Peyer's patch (tissue), 4 donors: ENCODE measurements around the gene TLK1. TPM values are rescaled to one million over a fixed set of nuclear protein-coding genes. Genes with fewer than 3 reads are reported as not detected.

Source experiments
- DNase-seq, 3 donors: peaks; one replicate each; pipeline ENCODE4 v3.0.0-alpha.2; 2017 to 2019
- H3K27ac ChIP-seq, 4 donors: fragments of 200-600 bp; sonication (generic); one replicate each; pipeline ENCODE4 v1.5.1; 2016 to 2019
- H3K27me3 ChIP-seq, 2 donors: fragments of 200-600 bp; sonication (generic); one replicate each; pipeline ENCODE4 v1.5.1; 2019
- H3K36me3 ChIP-seq, 3 donors: fragments of 200-600 bp; sonication (generic); one replicate each; pipeline ENCODE4 v1.5.1; 2016 to 2019
- H3K4me1 ChIP-seq, 4 donors: fragments of 200-600 bp; sonication (generic); one replicate each; pipeline ENCODE4 v1.5.1; 2016 to 2019
- H3K4me3 ChIP-seq, 4 donors: fragments of 200-600 bp; sonication (generic); 1 replicate in 3 of 4; 2 replicates in 1 of 4; pipeline ENCODE4 v1.5.1; 2016 to 2019; ENCODE audit warnings: mild to moderate bottlenecking in 1 of 4
- H3K9me3 ChIP-seq, 4 donors: fragments of 200-600 bp; sonication (generic); one replicate each; pipeline ENCODE4 v1.5.1; 2016 to 2019; ENCODE audit warnings: mild to moderate bottlenecking in 1 of 4
- CTCF ChIP-seq, 6 experiments: fragments of 450-650 bp in 4 of 6; fragments of 200-600 bp in 2 of 6; sonication (generic) in 1 of 6; IDR thresholded peaks; one replicate each; pipeline ENCODE4 v1.5.1; 2017 to 2019; ENCODE audit warnings: antibody characterized with exemption in 6 of 6, mild to moderate bottlenecking in 3 of 6, moderate library complexity in 1 of 6
- POLR2A ChIP-seq, 2 donors: fragments of 450-650 bp; IDR thresholded peaks; one replicate each; pipeline ENCODE4 v1.5.1; 2017; ENCODE audit warnings: antibody characterized with exemption in 2 of 2, mild to moderate bottlenecking in 2 of 2, moderate library complexity in 2 of 2
- total RNA-seq, 4 donors: library from RNA; depleted of rRNA; stranded (reverse); fragments of >200 nt; gene quantifications; one replicate each; pipeline ENCODE4 v1.1.0, GENCODE V29; 2016

Gene TLK1
- total RNA-seq, 4 donors from 2014 or later, result 26.4 to 99.0 (median 45.0) TPM

GRCh38 chr2:170996316-170996715 is 164.4 kb downstream of the TLK1 start:
- TF ChIP-seq POLR2A (IDR thresholded peaks at IDR 0.05) (no peak), CTCF (IDR thresholded peaks at IDR 0.05) (no peak)
- no peak overlapping the region for H3K27ac ChIP-seq
- H3K4me1 ChIP-seq, result no peaks in the 10 kb centered on the region
- H3K4me3 ChIP-seq, result no peak overlapping the region
- peaks cover 0 to 66% (median 0%) of the 10 kb centered on the region in 3 donors for H3K36me3 ChIP-seq
- H3K27me3 ChIP-seq, result no peaks in the 10 kb centered on the region
- DNase-seq, result no peak
- no peaks in the 10 kb centered on the region for H3K9me3 ChIP-seq

DNA sequence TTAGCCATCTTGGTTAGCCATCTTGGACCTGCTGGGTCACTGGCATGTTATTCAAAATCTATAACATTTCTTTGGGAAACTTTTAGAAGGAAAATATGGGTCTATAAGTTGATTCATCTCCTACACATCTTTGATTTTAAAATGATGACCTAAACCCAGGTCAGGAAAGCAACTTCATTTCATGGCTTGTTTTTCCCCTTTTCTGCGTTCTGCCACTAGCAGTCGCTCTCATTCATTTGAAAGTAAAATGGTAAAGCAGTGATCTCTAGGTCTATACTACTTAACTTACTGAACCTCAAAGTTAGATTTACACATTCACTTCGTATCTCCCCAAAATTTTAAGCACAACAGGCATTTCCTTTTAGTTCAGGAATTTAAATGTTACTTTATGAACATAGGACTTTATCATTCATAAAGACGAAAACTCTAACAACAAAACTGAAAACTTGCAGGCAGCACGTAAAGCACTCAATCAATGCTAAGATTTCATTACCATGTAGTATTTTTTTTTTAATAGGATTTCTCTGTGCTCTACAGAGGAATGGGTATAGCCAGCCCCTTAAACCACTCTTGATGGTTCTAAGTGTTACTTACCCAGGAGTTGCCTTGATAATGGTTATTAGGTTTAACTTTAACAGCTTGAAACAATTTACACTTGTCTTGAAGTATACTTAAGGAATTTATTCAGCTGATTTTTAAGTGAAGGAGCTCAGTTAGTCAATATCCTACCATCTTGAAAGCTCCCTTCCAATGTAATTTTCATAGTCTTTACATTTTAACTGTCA is 169.1 kb downstream of the TLK1 start:
- Histone ChIP-seq H3K27ac (no peak overlapping the region), H3K4me3 (no peak overlapping the region), H3K27me3 (no peaks in the 10 kb centered on the region), H3K9me3 (no peaks in the 10 kb centered on the region), H3K36me3 (peaks cover 0 to 40% (median 0%) of the 10 kb centered on the region in 3 donors), H3K4me1 (no peaks in the 10 kb centered on the region)
- TF ChIP-seq POLR2A (IDR thresholded peaks at IDR 0.05) (no peak), CTCF (IDR thresholded peaks at IDR 0.05) (no peak)
- DNase-seq, result no peak

DNA sequence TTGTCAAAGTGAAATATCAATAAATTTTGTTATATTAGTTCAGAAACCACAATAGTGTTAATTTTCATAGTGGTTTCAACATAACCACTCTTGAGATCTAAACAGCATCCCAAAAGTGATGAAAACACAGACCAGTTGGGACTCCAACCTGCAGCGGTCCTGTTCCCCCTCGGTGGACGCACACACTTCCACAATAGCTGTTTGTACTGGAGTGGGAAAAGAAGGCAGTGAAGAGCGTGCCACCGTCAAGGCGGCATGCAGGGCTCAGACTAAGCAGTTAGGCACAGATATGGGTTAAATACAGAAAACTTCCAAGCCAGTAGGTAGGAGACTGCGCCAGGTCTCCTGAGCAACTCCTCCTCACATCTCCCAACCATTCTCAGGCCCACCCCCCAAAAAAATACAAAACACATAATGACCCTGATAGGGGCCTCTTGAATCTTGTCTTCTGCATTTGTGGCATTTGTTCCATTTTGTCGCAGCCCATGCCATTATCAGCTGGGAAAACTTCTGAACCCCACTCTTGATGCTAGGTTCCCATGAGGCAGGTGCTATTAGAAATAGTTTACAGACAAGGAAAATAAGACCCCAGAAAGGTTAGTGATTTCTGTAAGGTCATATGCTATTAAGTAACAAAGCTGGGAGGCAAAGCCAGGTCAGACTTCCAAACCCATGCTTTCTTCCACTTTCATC is 174.0 kb downstream of the TLK1 start:
- no peak overlapping the region for H3K27ac ChIP-seq
- no peaks in the 10 kb centered on the region for H3K4me1 ChIP-seq

GRCh38 chr2:170985407-170985806 is 175.3 kb downstream of the TLK1 start:
- peaks cover 0 to under 1% (median 0%) of the 10 kb centered on the region in 3 donors for H3K36me3 ChIP-seq
- no peaks in the 10 kb centered on the region for H3K4me1 ChIP-seq
- no peak for DNase-seq
- no peaks in the 10 kb centered on the region for H3K9me3 ChIP-seq
- H3K4me3 ChIP-seq, result no peak overlapping the region
- no peak for TF ChIP-seq POLR2A (IDR thresholded peaks at IDR 0.05)
- no peak for TF ChIP-seq CTCF (IDR thresholded peaks at IDR 0.05)
- no peaks in the 10 kb centered on the region for H3K27me3 ChIP-seq
- H3K27ac ChIP-seq, result no peak overlapping the region

More for the DNA sequence above, 174.0 kb downstream of the TLK1 start:
- no peak overlapping the region for H3K4me3 ChIP-seq
- no peak for DNase-seq
- H3K36me3 ChIP-seq, result peaks cover 0 to 4% (median 0%) of the 10 kb centered on the region in 3 donors
- H3K27me3 ChIP-seq, result no peaks in the 10 kb centered on the region
- TF ChIP-seq POLR2A (IDR thresholded peaks at IDR 0.05) (no peak), CTCF (IDR thresholded peaks at IDR 0.05) (no peak)
- no peaks in the 10 kb centered on the region for H3K9me3 ChIP-seq

DNA sequence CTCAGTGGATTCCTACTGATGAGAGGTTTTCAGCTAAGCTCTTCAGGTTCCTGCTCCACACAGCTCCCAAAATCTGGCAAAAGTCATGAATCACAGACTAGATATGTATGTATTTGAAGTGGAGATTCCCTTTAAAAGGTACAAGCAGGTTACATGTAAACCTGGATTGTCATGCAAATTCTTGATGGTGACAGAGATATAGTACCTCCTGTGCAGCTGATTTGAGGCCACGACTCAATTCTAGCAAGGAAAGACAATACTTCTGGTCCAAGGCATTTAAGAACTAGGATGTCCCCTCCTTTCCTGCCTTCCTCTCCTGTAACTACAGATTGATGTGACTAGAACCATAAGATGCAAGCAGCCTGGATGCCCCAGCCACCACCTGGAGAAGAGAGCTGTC is 176.6 kb downstream of the TLK1 start:
- H3K27me3 ChIP-seq, result no peaks in the 10 kb centered on the region
- no peak overlapping the region for H3K27ac ChIP-seq
- H3K4me1 ChIP-seq, result no peaks in the 10 kb centered on the region
- no peaks in the 10 kb centered on the region for H3K9me3 ChIP-seq
- no peak for DNase-seq
- TF ChIP-seq POLR2A (IDR thresholded peaks at IDR 0.05) (no peak), CTCF (IDR thresholded peaks at IDR 0.05) (no peak)
- H3K36me3 ChIP-seq, result no peaks in the 10 kb centered on the region
- H3K4me3 ChIP-seq, result no peak overlapping the region
